SK-N-SH (cell line): ENCODE results near the gene SAP30BP. TPM values are rescaled to one million over a fixed set of nuclear protein-coding genes. Genes with fewer than 3 reads are reported as not detected.

Experiments used
- CTCF ChIA-PET: fragments of 300-600, 350-600 bp; formaldehyde crosslinking; extraction: SDS; loops from one replicate; lab custom pipeline; 2021; lab: Yijun Ruan, JAX
- POLR2A ChIA-PET: fragments of 350-600 bp; sonication (Branson Sonifier 250); formaldehyde crosslinking; extraction: SDS; loops from one replicate; lab custom pipeline; 2020; ENCODE audit warnings: antibody characterized with exemption, inconsistent platforms; lab: Yijun Ruan, JAX
- DNase-seq: peaks from one replicate; pipeline ENCODE4 v3.0.0; 2012
- H2AFZ ChIP-seq: fragments of 200-600 bp; sonication (generic); 2 replicates; pipeline ENCODE4 v1.8.1; 2016; ENCODE audit warnings: antibody characterized with exemption, mild to moderate bottlenecking, low read depth
- H3F3A ChIP-seq: fragments of 200-600 bp; sonication (generic); replicated peaks from 2 replicates; pipeline ENCODE3; 2016; ENCODE audit warnings: antibody characterized with exemption, mild to moderate bottlenecking; ENCODE audit not compliant: insufficient read depth
- H3K27ac ChIP-seq, 2 experiments: fragments of 200-500 bp in 1 of 2; fragments of 200-600 bp in 1 of 2; sonication (Bioruptor generic) in 1 of 2; sonication (generic), shearing (Covaris generic) in 1 of 2; 2 replicates each; pipeline versions ENCODE4 v1.5.1 to v1.6.1; 2014 to 2016; ENCODE audit warnings: low read depth in 2 of 2, inconsistent platforms in 1 of 2, low read length in 1 of 2, mild to moderate bottlenecking in 1 of 2, mixed read lengths in 1 of 2
- H3K27me3 ChIP-seq: fragments of 200-600 bp; sonication (generic), shearing (Covaris generic); 2 replicates; pipeline ENCODE4 v1.6.1; 2016; ENCODE audit warnings: mixed run types; ENCODE audit not compliant: insufficient read depth
- H3K36me3 ChIP-seq, 2 experiments: fragments of 200-500 bp in 1 of 2; fragments of 200-600 bp in 1 of 2; sonication (Bioruptor generic) in 1 of 2; sonication (generic) in 1 of 2; replicated peaks in 1 of 2; 2 replicates each; pipeline versions ENCODE3 to v1.5.1; 2014 to 2016; ENCODE audit warnings: low read length in 1 of 2, mild to moderate bottlenecking in 1 of 2; ENCODE audit not compliant: insufficient read depth in 2 of 2, control insufficient read depth in 1 of 2
- H3K4me1 ChIP-seq, 2 experiments: fragments of 200-500 bp in 1 of 2; fragments of 200-600 bp in 1 of 2; sonication (Bioruptor generic) in 1 of 2; sonication (generic), shearing (Covaris generic) in 1 of 2; 2 replicates each; pipeline versions ENCODE4 v1.5.1 to v1.6.1; 2014 to 2016; ENCODE audit warnings: low read depth in 1 of 2, low read length in 1 of 2, mixed run types in 1 of 2; ENCODE audit not compliant: insufficient read depth in 2 of 2, control insufficient read depth in 1 of 2
- H3K4me2 ChIP-seq: fragments of 200-600 bp; sonication (generic), shearing (Covaris generic); 2 replicates; pipeline ENCODE4 v1.6.1; 2017; ENCODE audit warnings: mixed run types
- H3K4me3 ChIP-seq, 2 experiments: fragments of 200-500 bp in 1 of 2; fragments of 200-600 bp in 1 of 2; sonication (Bioruptor generic) in 1 of 2; sonication (generic), shearing (Covaris generic) in 1 of 2; 2 replicates each; pipeline versions ENCODE4 v1.5.1 to v1.8.1; 2014 to 2016; ENCODE audit warnings: low read depth in 2 of 2, inconsistent platforms in 1 of 2, low read length in 1 of 2, mild to moderate bottlenecking in 1 of 2, mixed read lengths in 1 of 2, moderate library complexity in 1 of 2
- H3K79me2 ChIP-seq: fragments of 200-600 bp; sonication (generic); 2 replicates; pipeline ENCODE4 v1.8.1; 2017; ENCODE audit warnings: mild to moderate bottlenecking; ENCODE audit not compliant: insufficient read depth
- H3K9ac ChIP-seq: fragments of 200-600 bp; sonication (generic); 2 replicates; pipeline ENCODE4 v1.6.1; 2017; ENCODE audit warnings: mixed run types
- H3K9me2 ChIP-seq: fragments of 200-600 bp; sonication (generic); 2 replicates; pipeline ENCODE4 v1.6.1; 2017; ENCODE audit warnings: mixed run types
- H3K9me3 ChIP-seq: fragments of 200-600 bp; sonication (generic); 2 replicates; pipeline ENCODE4 v1.6.1; 2017; ENCODE audit warnings: mixed run types, mild to moderate bottlenecking, moderate library complexity
- H4K20me1 ChIP-seq: fragments of 200-600 bp; sonication (generic); 2 replicates; pipeline ENCODE4 v1.6.1; 2017; ENCODE audit warnings: mild to moderate bottlenecking, mixed run types; ENCODE audit not compliant: insufficient read depth
- CTCF ChIP-seq: fragments of 200-600 bp; sonication (generic); IDR thresholded peaks from 2 replicates; pipeline ENCODE4 v1.6.1; 2017; ENCODE audit warnings: antibody characterized with exemption, mild to moderate bottlenecking, moderate library complexity
- ELF1 ChIP-seq: IDR thresholded peaks from 2 replicates; pipeline ENCODE4 v1.4.0; 2012
- EP300 ChIP-seq, 2 experiments: IDR thresholded peaks; 2 replicates each; pipeline versions ENCODE4 v1.4.0 to v1.6.1; 2012; ENCODE audit warnings: borderline replicate concordance in 1 of 2, low read depth in 1 of 2, low read length in 1 of 2
- EZH2phosphoT487 ChIP-seq: fragments of 200-600 bp; sonication (generic); IDR thresholded peaks from 2 replicates; pipeline ENCODE4 v1.6.1; 2017; ENCODE audit warnings: low read depth, mixed run types, mild to moderate bottlenecking, antibody characterized with exemption, moderate library complexity, borderline replicate concordance
- FOSL2 ChIP-seq: IDR thresholded peaks from 2 replicates; pipeline ENCODE4 v1.4.0; 2012; ENCODE audit warnings: low read depth, mild to moderate bottlenecking, moderate library complexity, borderline replicate concordance
- FOXJ3 ChIP-seq: sonication (generic); formaldehyde crosslinking; IDR thresholded peaks from 2 replicates; pipeline ENCODE4 v1.5.1; 2020; ENCODE audit warnings: mild to moderate bottlenecking, missing genetic modification reagents
- FOXM1 ChIP-seq: IDR thresholded peaks from 2 replicates; pipeline ENCODE4 v1.4.0; 2012; ENCODE audit warnings: low read depth, mild to moderate bottlenecking
- GABPA ChIP-seq: IDR thresholded peaks from 2 replicates; pipeline ENCODE4 v1.4.0; 2012; ENCODE audit warnings: low read depth, mild to moderate bottlenecking
- GATA2 ChIP-seq: sonication (generic); formaldehyde crosslinking; IDR thresholded peaks from 2 replicates; pipeline ENCODE4 v1.5.0; 2020; ENCODE audit warnings: mild to moderate bottlenecking, missing genetic modification reagents
- JUND ChIP-seq: IDR thresholded peaks from 2 replicates; pipeline ENCODE4 v1.4.0; 2012
- MEF2A ChIP-seq: IDR thresholded peaks from 2 replicates; pipeline ENCODE4 v1.4.0; 2012; ENCODE audit warnings: low read depth, borderline replicate concordance
- NFIC ChIP-seq: IDR thresholded peaks from 2 replicates; pipeline ENCODE4 v1.4.0; 2012; ENCODE audit warnings: borderline replicate concordance
- NRF1 ChIP-seq: IDR thresholded peaks from 2 replicates; pipeline ENCODE4 v1.6.1; 2012; ENCODE audit warnings: low read depth, mild to moderate bottlenecking, low read length
- POLR2AphosphoS5 ChIP-seq: IDR thresholded peaks from 2 replicates; pipeline ENCODE4 v1.6.1; 2012; ENCODE audit warnings: low read depth, low read length
- RAD21 ChIP-seq: IDR thresholded peaks from 2 replicates; pipeline ENCODE4 v1.6.1; 2012; ENCODE audit warnings: mild to moderate bottlenecking, low read length
- RCOR1 ChIP-seq: fragments of 150-350 bp; IDR thresholded peaks from 2 replicates; pipeline ENCODE4 v1.6.1; 2017; ENCODE audit warnings: antibody characterized with exemption, low read length
- REST ChIP-seq: IDR thresholded peaks from 2 replicates; pipeline ENCODE4 v1.6.1; 2012; ENCODE audit warnings: mild to moderate bottlenecking, low read depth, low read length, moderate library complexity
- RXRA ChIP-seq: IDR thresholded peaks from 2 replicates; pipeline ENCODE4 v1.4.0; 2012; ENCODE audit warnings: low read depth, mild to moderate bottlenecking, borderline replicate concordance
- SIN3A ChIP-seq: IDR thresholded peaks from 2 replicates; pipeline ENCODE4 v1.6.1; 2012; ENCODE audit warnings: low read depth, mild to moderate bottlenecking, low read length, moderate library complexity, borderline replicate concordance
- SMC3 ChIP-seq: IDR thresholded peaks from 2 replicates; pipeline ENCODE4 v1.6.1; 2012; ENCODE audit warnings: low read depth, low read length, improper control_type of control experiment
- TAF1 ChIP-seq: IDR thresholded peaks from 2 replicates; pipeline ENCODE4 v1.6.1; 2012; ENCODE audit warnings: low read depth, mild to moderate bottlenecking, low read length, moderate library complexity, borderline replicate concordance
- TCF12 ChIP-seq: IDR thresholded peaks from 2 replicates; pipeline ENCODE4 v1.4.0; 2012
- TEAD4 ChIP-seq: IDR thresholded peaks from 2 replicates; pipeline ENCODE4 v1.4.0; 2012; ENCODE audit warnings: mild to moderate bottlenecking, borderline replicate concordance; ENCODE audit not compliant: insufficient read depth
- YY1 ChIP-seq: IDR thresholded peaks from 2 replicates; pipeline ENCODE4 v1.4.0; 2012; ENCODE audit warnings: low read depth, mild to moderate bottlenecking
- ZBTB33 ChIP-seq: IDR thresholded peaks from 2 replicates; pipeline ENCODE4 v1.4.0; 2012; ENCODE audit warnings: low read depth, borderline replicate concordance
- WGBS: methylation state at CpG from one replicate; pipeline ENCODE4 v1.1.6; 2017; ENCODE audit warnings: low lambda C conversion rate; 5-methylcytosine and 5-hydroxymethylcytosine counted together
- polyA plus RNA-seq, 3 experiments: library from polyadenylated mRNA; depleted of rRNA; stranded (reverse); fragments of >200 nt; gene quantifications; 2 replicates each; pipeline ENCODE4 v1.2.3, GENCODE V29; 2012
- TF ChIP-seq, protein P1 (sequence below): IDR thresholded peaks from 2 replicates; pipeline ENCODE4 v1.4.0; 2012; ENCODE audit warnings: low read depth
- TF ChIP-seq, protein P2 (sequence below): IDR thresholded peaks from 2 replicates; pipeline ENCODE4; 2012

Gene SAP30BP
- polyA plus RNA-seq, 1 of the 3 experiments (the other 2 are of a cell fraction), result 158 TPM

DNA sequence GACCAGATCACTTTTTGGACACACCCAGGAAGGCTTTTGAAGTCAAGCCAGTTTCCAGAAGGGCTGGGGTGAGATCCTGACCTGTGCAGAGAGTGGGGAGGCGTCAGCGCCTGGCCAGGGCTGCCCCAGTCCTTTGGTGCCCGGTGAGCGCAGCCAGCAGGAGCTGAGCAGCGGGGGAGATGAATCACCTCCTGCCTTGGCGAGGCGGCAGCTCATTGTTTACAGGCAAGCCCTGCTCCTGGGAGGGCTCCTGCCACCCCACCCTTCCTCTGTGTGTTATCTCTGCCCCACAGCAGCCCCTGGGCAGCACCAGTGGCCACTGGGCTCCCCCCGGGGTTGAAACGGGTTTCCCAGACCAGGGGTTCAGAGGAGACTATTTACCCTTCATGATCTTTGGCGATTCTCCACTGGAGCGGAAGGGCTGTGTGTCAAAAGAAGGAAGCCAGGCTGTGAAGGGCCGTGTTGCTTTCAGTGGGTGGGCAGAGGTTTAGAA lies 40.0 kb downstream of the SAP30BP start:
- Histone ChIP-seq H3K36me3 (peaks cover 32 to 64% of the 10 kb centered on the region in 2 experiments), H3K4me2 (peak overlapping the region; percentile 29; the same call in 1 of the 2 replicates)
- POLR2A ChIA-PET, result no interaction called here
- no peak for TF ChIP-seq TAF1
- peak; percentile 82 for TF ChIP-seq FOSL2
- no peak for TF ChIP-seq YY1
- TF ChIP-seq JUND, result peak; percentile 70
- TF ChIP-seq CTCF, result no peak
- TF ChIP-seq POLR2AphosphoS5, result no peak; the same call in 1 of the 2 replicates
- TF ChIP-seq, protein P1, sequence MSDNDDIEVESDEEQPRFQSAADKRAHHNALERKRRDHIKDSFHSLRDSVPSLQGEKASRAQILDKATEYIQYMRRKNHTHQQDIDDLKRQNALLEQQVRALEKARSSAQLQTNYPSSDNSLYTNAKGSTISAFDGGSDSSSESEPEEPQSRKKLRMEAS, result peak; percentile 41; the same call in 1 of the 2 replicates
- TF ChIP-seq FOXM1, result no peak
- peak; percentile 53; the same call in 1 of the 2 replicates for TF ChIP-seq RXRA
- TF ChIP-seq, protein P2, sequence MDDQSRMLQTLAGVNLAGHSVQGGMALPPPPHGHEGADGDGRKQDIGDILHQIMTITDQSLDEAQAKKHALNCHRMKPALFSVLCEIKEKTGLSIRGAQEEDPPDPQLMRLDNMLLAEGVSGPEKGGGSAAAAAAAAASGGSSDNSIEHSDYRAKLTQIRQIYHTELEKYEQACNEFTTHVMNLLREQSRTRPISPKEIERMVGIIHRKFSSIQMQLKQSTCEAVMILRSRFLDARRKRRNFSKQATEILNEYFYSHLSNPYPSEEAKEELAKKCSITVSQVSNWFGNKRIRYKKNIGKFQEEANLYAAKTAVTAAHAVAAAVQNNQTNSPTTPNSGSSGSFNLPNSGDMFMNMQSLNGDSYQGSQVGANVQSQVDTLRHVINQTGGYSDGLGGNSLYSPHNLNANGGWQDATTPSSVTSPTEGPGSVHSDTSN, result peak; percentile 55; the same call in 1 of the 2 replicates
- no peak for TF ChIP-seq GATA2 (CRISPR knock-in tag)
- TF ChIP-seq SMC3, result no peak
- TF ChIP-seq TCF12, result peak; percentile 56
- TF ChIP-seq ELF1, result no peak
- peak in 1 of 2 experiments; percentile 54; a peak in 1 of 4 replicates for TF ChIP-seq EP300 (IDR thresholded peaks at IDR 0.05; ENCODE audit: borderline replicate concordance in 1 of 2, low read depth in 1 of 2, low read length in 1 of 2)
- TF ChIP-seq SIN3A, result no peak; the same call in 1 of the 2 replicates
- TF ChIP-seq NRF1, result no peak
- no peak for TF ChIP-seq RCOR1
- no peak for TF ChIP-seq ZBTB33
- no peak for TF ChIP-seq FOXJ3 (CRISPR knock-in tag)
- no peak for TF ChIP-seq EZH2phosphoT487
- TF ChIP-seq MEF2A, result no peak
- peak; percentile 73 for TF ChIP-seq NFIC
- TF ChIP-seq REST, result 0 out of 2 replicates have a peak, but pooled peaks have one; percentile 15
- no peak for TF ChIP-seq GABPA
- TF ChIP-seq RAD21, result no peak
- TF ChIP-seq TEAD4, result 0 out of 2 replicates have a peak, but pooled peaks have one; percentile 20

More for the DNA sequence above, 40.0 kb downstream of the SAP30BP start:
- Histone ChIP-seq H3K79me2 (no peaks in the 10 kb centered on the region), H3K27ac (peak overlapping the region in 1 of 2 experiments; percentile 7; a peak in 2 of 4 replicates), H3K27me3 (no peaks in the 10 kb centered on the region), H3K9me2 (no peaks in the 10 kb centered on the region), H4K20me1 (peaks cover 3% of the 10 kb centered on the region; the same call in 1 of the 2 replicates), H3K4me1 (peaks cover 0 to 17% of the 10 kb centered on the region in 2 experiments; a peak in 2 of 4 replicates), H3K9ac (no peak overlapping the region), H3F3A (peaks cover 29% of the 10 kb centered on the region), H3K4me3 (no peak overlapping the region), H3K9me3 (no peaks in the 10 kb centered on the region), H2AFZ (no peak overlapping the region)
- CTCF ChIA-PET, result interaction anchor here (0.6 to 5.2 kb wide), 8 partner anchors 12 to 74 kb away, joined by 3 to 25 read pairs (median 9); partner anchors contain the start of gene SMIM5
- DNase-seq, result no peak
- 52% methylated on average over 12 of the region's 12 CpGs for WGBS
